Activated CD4-positive, CD25-positive, alpha-beta regulatory T cell treated with anti-CD3 and anti-CD28 coated beads, Interleukin-2, amount 50 U/mL, for 72 hours (primary cell): ENCODE results near the gene ACTG2.
"Not testable (repeated sequence)": the region's sequence is repeated elsewhere in the genome, so short reads cannot be mapped to it uniquely, and the experiment has no call there.

Experiments
- DNase-seq: peaks from one replicate; pipeline ENCODE4 v3.0.0; 2021

ACTG2 gene

GRCh38 chr2:73892631-73893329 is at the start of gene ACTG2:
Gene ACTG2 (plus strand): TSS chr2:73893008. CDS start chr2:73901312, 8,304 bp downstream.
- DNase-seq = no peak

- DNase-seq = no peak
Observed at GRCh38 chr2:73844087-73844486, 48.7 kb upstream of the ACTG2 start.

GRCh38 chr2:73850009-73850408 is 42.8 kb upstream of the ACTG2 start:
- no peak for DNase-seq

- DNase-seq = no peak
Observed at GRCh38 chr2:73851274-73851673, 41.5 kb upstream of the ACTG2 start.

- no peak for DNase-seq
Observed at GRCh38 chr2:73852020-73852419, 40.8 kb upstream of the ACTG2 start.

GRCh38 chr2:73855526-73855925 is 37.3 kb upstream of the ACTG2 start:
- no peak for DNase-seq

GRCh38 chr2:73856214-73856613 is 36.6 kb upstream of the ACTG2 start:
- no peak for DNase-seq

GRCh38 chr2:73859721-73860586 is 32.9 kb upstream of the ACTG2 start:
- no peak for DNase-seq

GRCh38 chr2:73862987-73863386 is 29.8 kb upstream of the ACTG2 start:
- DNase-seq = no peak

- no peak for DNase-seq
Observed at GRCh38 chr2:73868204-73868978, 24.4 kb upstream of the ACTG2 start.

GRCh38 chr2:73870084-73870483 is 22.7 kb upstream of the ACTG2 start:
- DNase-seq = no peak

- DNase-seq = no peak
Observed at GRCh38 chr2:73877071-73877802, 15.6 kb upstream of the ACTG2 start.

GRCh38 chr2:73877984-73878383 is 14.8 kb upstream of the ACTG2 start:
- not testable (repeated sequence) for DNase-seq

- no peak for DNase-seq
Observed at GRCh38 chr2:73885406-73885805, 7.4 kb upstream of the ACTG2 start.

GRCh38 chr2:73886357-73886756 is 6.5 kb upstream of the ACTG2 start:
- no peak for DNase-seq

- DNase-seq = not testable (repeated sequence)
Observed at GRCh38 chr2:73887596-73888353, 5.0 kb upstream of the ACTG2 start.

- DNase-seq = no peak
Observed at GRCh38 chr2:73888388-73888787, 4.4 kb upstream of the ACTG2 start.

GRCh38 chr2:73889206-73889605 is 3.6 kb upstream of the ACTG2 start:
- DNase-seq = no peak

- DNase-seq = no peak
Observed at GRCh38 chr2:73890301-73891092, 2.3 kb upstream of the ACTG2 start.

GRCh38 chr2:73891276-73891901 is 1.4 kb upstream of the ACTG2 start:
- DNase-seq = no peak
